WTC11 (cell line): ENCODE data around the gene SLC19A1. TPM values are rescaled to one million over a fixed set of nuclear protein-coding genes. Genes with fewer than 3 reads are reported as not detected.

Experiments used
- ATAC-seq: fragments of 200-7000 bp; cut with Tn5 transposase; 2 replicates; pipeline ENCODE4 v1.10.0; 2021; ENCODE audit warnings: mild to moderate bottlenecking, moderate library complexity
- CTCF ChIA-PET: fragments of 300-600 bp; sonication (Branson Sonifier 250); formaldehyde crosslinking; loops from one replicate; lab custom pipeline; 2021; ENCODE audit warnings: antibody characterized with exemption; lab: Charles Lee
- POLR2A ChIA-PET: fragments of 350-600 bp; sonication (Branson Sonifier 250); formaldehyde crosslinking; loops from one replicate; lab custom pipeline; 2021; ENCODE audit warnings: antibody characterized with exemption; lab: Charles Lee
- DNase-seq: peaks from one replicate; pipeline ENCODE4 v3.0.0; 2021; ENCODE audit warnings: low spot score
- H3K27ac Mint-ChIP-seq: 2 replicates; pipeline ENCODE4 v1.8.0; 2021; ENCODE audit warnings: mixed read lengths
- H3K27me3 Mint-ChIP-seq: 2 replicates; pipeline ENCODE4 v1.8.0; 2021; ENCODE audit warnings: low read depth, mild to moderate bottlenecking, moderate library complexity, mixed read lengths
- H3K36me3 Mint-ChIP-seq: 2 replicates; pipeline ENCODE4 v1.8.0; 2021; ENCODE audit warnings: mixed read lengths
- H3K4me1 Mint-ChIP-seq: 2 replicates; pipeline ENCODE4 v1.8.0; 2022; ENCODE audit warnings: mixed read lengths
- H3K4me3 Mint-ChIP-seq: 2 replicates; pipeline ENCODE4 v1.8.0; 2021; ENCODE audit warnings: mild to moderate bottlenecking, moderate library complexity, mixed read lengths
- H3K9me3 Mint-ChIP-seq: 2 replicates; pipeline ENCODE4 v1.8.0; 2021; ENCODE audit warnings: mixed read lengths
- ATF1 ChIP-seq: sonication (generic); formaldehyde crosslinking; IDR thresholded peaks from 2 replicates; pipeline ENCODE4 v1.8.1; 2023; ENCODE audit warnings: mild to moderate bottlenecking, moderate library complexity, missing genetic modification reagents
- CBFB ChIP-seq: sonication (generic); formaldehyde crosslinking; IDR thresholded peaks from 2 replicates; pipeline ENCODE4 v1.8.1; 2022; ENCODE audit warnings: mild to moderate bottlenecking, low read depth, missing genetic modification reagents
- CREM ChIP-seq: sonication (generic); formaldehyde crosslinking; IDR thresholded peaks from 2 replicates; pipeline ENCODE4 v1.8.1; 2022; ENCODE audit warnings: mild to moderate bottlenecking, missing genetic modification reagents, moderate library complexity
- FOXP1 ChIP-seq: sonication (generic); formaldehyde crosslinking; IDR thresholded peaks from 2 replicates; pipeline ENCODE4 v1.8.0; 2022; ENCODE audit warnings: missing genetic modification reagents, mild to moderate bottlenecking, moderate library complexity, borderline replicate concordance
- GTF2I ChIP-seq: fragments of 250-450 bp; sonication (Bioruptor Pico); conservative IDR thresholded peaks from 2 replicates; pipeline ENCODE4 v1.4.0; 2021; ENCODE audit warnings: mild to moderate bottlenecking
- JUN ChIP-seq: sonication (generic); formaldehyde crosslinking; IDR thresholded peaks from 2 replicates; pipeline ENCODE4 v1.8.0; 2023; ENCODE audit warnings: mild to moderate bottlenecking, missing genetic modification reagents
- NFATC4 ChIP-seq: fragments of 250-450 bp; sonication (Bioruptor Pico); IDR thresholded peaks from 2 replicates; pipeline ENCODE4 v1.9.0; 2021; ENCODE audit warnings: mild to moderate bottlenecking
- NFYB ChIP-seq: sonication (generic); formaldehyde crosslinking; conservative IDR thresholded peaks from 2 replicates; pipeline ENCODE4 v1.8.0; 2022; ENCODE audit warnings: low read depth, missing genetic modification reagents
- NR2C2 ChIP-seq: sonication (generic); formaldehyde crosslinking; IDR thresholded peaks from 2 replicates; pipeline ENCODE4 v1.8.0; 2022; ENCODE audit warnings: mild to moderate bottlenecking, missing genetic modification reagents
- NR3C1 ChIP-seq: sonication (generic); formaldehyde crosslinking; conservative IDR thresholded peaks from 2 replicates; pipeline ENCODE4 v1.8.1; 2023; ENCODE audit warnings: low read depth, mild to moderate bottlenecking, missing genetic modification reagents
- RORB ChIP-seq: fragments of 250-450 bp; sonication (Bioruptor Pico); IDR thresholded peaks from 2 replicates; pipeline ENCODE4 v1.9.0; 2021; ENCODE audit warnings: mild to moderate bottlenecking
- TCF7 ChIP-seq: sonication (generic); formaldehyde crosslinking; IDR thresholded peaks from 2 replicates; pipeline ENCODE4 v1.8.0; 2022; ENCODE audit warnings: mild to moderate bottlenecking, low read depth, missing genetic modification reagents, moderate library complexity
- TEAD1 ChIP-seq: sonication (generic); formaldehyde crosslinking; IDR thresholded peaks from 2 replicates; pipeline ENCODE4 v1.8.0; 2022; ENCODE audit warnings: mild to moderate bottlenecking, missing genetic modification reagents
- TEAD4 ChIP-seq: sonication (generic); formaldehyde crosslinking; IDR thresholded peaks from 2 replicates; pipeline ENCODE4 v1.8.0; 2022; ENCODE audit warnings: mild to moderate bottlenecking, missing genetic modification reagents
- ZNF121 ChIP-seq: sonication (generic); formaldehyde crosslinking; IDR thresholded peaks from 2 replicates; pipeline ENCODE4 v1.8.0; 2023; ENCODE audit warnings: missing genetic modification reagents
- ZNF232 ChIP-seq: sonication (generic); formaldehyde crosslinking; IDR thresholded peaks from 2 replicates; pipeline ENCODE4 v1.8.0; 2022; ENCODE audit warnings: mild to moderate bottlenecking, missing genetic modification reagents
- total RNA-seq: library from RNA; stranded (reverse); gene quantifications from 3 replicates; pipeline ENCODE4 v1.2.3, GENCODE V29; 2021
- TF ChIP-seq, protein P1 (sequence below): sonication (generic); formaldehyde crosslinking; conservative IDR thresholded peaks from 2 replicates; pipeline ENCODE4 v1.8.1; 2023; ENCODE audit warnings: mild to moderate bottlenecking, low read depth, missing genetic modification reagents, moderate library complexity
- TF ChIP-seq, protein P2 (sequence below): sonication (generic); formaldehyde crosslinking; IDR thresholded peaks from 2 replicates; pipeline ENCODE4 v1.8.1; 2023; ENCODE audit warnings: mild to moderate bottlenecking, moderate library complexity, missing genetic modification reagents
- TF ChIP-seq, protein P3 (sequence below): sonication (generic); formaldehyde crosslinking; IDR thresholded peaks from 2 replicates; pipeline ENCODE4 v1.8.1; 2022; ENCODE audit warnings: mild to moderate bottlenecking, missing genetic modification reagents, moderate library complexity, borderline replicate concordance
- TF ChIP-seq, protein P4 (sequence below): sonication (generic); formaldehyde crosslinking; IDR thresholded peaks from 2 replicates; pipeline ENCODE4 v1.8.0; 2022; ENCODE audit warnings: mild to moderate bottlenecking, missing genetic modification reagents
- TF ChIP-seq, protein P5 (sequence below): sonication (generic); formaldehyde crosslinking; IDR thresholded peaks from 2 replicates; pipeline ENCODE4 v1.8.1; 2022; ENCODE audit warnings: low read depth, missing genetic modification reagents, borderline replicate concordance
- TF ChIP-seq, protein P6 (sequence below): sonication (generic); formaldehyde crosslinking; IDR thresholded peaks from 2 replicates; pipeline ENCODE4 v1.8.0; 2022; ENCODE audit warnings: mild to moderate bottlenecking, missing genetic modification reagents
- TF ChIP-seq, protein P7 (sequence below): fragments of 250-450 bp; sonication (Bioruptor Pico); IDR thresholded peaks from 2 replicates; pipeline ENCODE4 v1.9.0; 2021; ENCODE audit warnings: mild to moderate bottlenecking

SLC19A1 gene
- total RNA-seq, 1 experiment from 2014 or later: 29.8 TPM

DNA sequence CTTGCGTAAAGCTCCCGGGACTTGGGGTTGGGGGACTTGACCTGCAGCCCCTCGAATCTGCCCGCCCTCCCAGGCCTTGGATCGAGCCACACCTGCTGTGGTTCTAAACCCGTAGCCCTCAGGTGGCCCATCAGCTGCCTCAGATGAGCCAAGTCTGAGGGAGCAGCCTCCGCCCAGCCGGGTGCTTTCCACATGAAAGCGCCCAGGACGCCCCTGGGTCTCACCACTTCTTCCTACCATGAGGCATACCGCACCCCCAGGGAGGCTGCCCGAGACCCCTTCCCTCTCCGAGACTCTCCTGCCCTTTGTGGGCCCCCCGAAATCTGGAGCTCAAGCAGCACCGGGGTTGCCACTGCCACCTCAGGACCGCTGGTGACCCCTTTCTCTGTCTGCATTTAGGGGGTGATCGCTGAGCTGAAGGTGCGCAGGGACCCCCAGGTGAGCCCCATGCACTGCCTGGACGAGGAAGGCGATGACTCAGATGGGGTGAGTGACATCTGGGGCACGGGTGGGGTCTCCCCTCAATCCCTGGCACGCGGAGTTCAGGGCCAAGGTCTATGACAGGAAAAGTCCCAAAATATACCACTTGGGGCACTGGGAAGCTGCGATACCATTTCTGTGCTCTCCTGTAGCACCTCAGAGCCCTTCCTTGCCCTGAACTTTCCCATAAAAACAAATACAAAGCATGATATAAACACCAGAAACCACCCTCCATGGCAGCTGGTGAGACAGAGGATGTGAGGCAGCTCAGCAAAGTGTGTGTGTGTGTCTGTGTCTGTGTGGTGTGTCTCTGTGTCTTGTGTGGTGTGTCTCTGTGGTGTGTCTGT, 68.5 kb downstream of the SLC19A1 start (continued):
- no peak for TF ChIP-seq CREM
- no peak for TF ChIP-seq TEAD4 (CRISPR knock-in tag)
- no peak for TF ChIP-seq FOXP1 (CRISPR knock-in tag)
- TF ChIP-seq, protein P1, sequence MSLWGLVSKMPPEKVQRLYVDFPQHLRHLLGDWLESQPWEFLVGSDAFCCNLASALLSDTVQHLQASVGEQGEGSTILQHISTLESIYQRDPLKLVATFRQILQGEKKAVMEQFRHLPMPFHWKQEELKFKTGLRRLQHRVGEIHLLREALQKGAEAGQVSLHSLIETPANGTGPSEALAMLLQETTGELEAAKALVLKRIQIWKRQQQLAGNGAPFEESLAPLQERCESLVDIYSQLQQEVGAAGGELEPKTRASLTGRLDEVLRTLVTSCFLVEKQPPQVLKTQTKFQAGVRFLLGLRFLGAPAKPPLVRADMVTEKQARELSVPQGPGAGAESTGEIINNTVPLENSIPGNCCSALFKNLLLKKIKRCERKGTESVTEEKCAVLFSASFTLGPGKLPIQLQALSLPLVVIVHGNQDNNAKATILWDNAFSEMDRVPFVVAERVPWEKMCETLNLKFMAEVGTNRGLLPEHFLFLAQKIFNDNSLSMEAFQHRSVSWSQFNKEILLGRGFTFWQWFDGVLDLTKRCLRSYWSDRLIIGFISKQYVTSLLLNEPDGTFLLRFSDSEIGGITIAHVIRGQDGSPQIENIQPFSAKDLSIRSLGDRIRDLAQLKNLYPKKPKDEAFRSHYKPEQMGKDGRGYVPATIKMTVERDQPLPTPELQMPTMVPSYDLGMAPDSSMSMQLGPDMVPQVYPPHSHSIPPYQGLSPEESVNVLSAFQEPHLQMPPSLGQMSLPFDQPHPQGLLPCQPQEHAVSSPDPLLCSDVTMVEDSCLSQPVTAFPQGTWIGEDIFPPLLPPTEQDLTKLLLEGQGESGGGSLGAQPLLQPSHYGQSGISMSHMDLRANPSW (CRISPR knock-in tag): no peak
- TF ChIP-seq NR3C1: no peak
- TF ChIP-seq, protein P2, sequence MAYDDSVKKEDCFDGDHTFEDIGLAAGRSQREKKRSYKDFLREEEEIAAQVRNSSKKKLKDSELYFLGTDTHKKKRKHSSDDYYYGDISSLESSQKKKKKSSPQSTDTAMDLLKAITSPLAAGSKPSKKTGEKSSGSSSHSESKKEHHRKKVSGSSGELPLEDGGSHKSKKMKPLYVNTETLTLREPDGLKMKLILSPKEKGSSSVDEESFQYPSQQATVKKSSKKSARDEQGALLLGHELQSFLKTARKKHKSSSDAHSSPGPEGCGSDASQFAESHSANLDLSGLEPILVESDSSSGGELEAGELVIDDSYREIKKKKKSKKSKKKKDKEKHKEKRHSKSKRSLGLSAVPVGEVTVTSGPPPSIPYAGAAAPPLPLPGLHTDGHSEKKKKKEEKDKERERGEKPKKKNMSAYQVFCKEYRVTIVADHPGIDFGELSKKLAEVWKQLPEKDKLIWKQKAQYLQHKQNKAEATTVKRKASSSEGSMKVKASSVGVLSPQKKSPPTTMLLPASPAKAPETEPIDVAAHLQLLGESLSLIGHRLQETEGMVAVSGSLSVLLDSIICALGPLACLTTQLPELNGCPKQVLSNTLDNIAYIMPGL (CRISPR knock-in tag): no peak
- no peak for TF ChIP-seq GTF2I

DNA sequence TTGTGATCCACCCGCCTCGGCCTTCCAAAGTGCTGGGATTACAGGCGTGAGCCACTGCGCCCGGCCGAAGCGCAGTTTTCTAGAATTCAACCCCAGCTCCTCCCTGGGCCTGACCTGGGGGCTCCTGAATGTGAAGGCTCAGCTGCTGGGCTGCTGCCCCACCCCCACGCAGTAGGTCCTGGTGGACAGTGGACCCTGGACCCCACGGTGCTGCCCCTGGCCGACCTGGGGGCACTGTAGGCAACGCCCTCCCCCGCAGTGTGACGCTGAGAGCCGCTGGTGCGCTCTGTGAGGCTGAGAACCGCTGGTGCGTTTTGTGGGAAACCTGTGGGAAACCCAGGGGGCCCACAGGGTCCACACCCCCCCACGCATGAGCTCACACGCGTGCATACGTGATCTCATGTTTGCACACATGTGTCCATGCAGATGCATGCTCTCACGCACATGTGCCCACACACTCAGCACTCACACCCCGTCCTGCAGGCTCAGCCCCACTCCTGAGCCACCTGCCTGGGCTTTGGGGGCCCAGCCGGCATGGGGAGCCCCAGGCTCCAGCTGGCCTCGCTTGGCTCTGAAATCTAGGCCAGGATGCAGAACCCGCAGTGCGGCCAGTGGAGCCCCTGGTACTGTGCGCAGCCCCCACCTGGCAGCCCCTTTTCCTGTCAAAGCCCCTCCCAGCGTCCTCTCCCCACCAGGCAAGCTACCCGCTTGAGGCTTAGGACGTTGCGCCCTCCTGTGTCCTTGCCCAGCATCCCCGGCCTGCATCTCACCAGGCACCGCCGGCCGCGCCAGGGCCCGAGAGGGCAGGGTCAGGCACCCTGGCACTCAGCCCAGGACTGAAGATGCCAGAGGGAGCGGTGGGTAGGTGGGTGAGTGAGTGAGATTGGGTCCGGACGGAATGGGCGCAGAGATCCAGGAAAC, 69.5 kb downstream of the SLC19A1 start:
- Mint-ChIP-seq H3K36me3 (peaks cover 24% of the 10 kb centered on the region), H3K9me3 (no peaks in the 10 kb centered on the region), H3K27me3 (no peaks in the 10 kb centered on the region), H3K4me1 (peaks cover 8% of the 10 kb centered on the region), H3K27ac (no peak overlapping the region), H3K4me3 (no peak overlapping the region)
- ATAC-seq: no peak
- no peak for DNase-seq
- TF ChIP-seq ZNF232 (CRISPR knock-in tag) (no peak), NR2C2 (no peak), TCF7 (CRISPR knock-in tag) (no peak), NFATC4 (CRISPR knock-in tag) (no peak), ZNF121 (CRISPR knock-in tag) (no peak), RORB (CRISPR knock-in tag) (no peak), ATF1 (CRISPR knock-in tag) (no peak), NFYB (CRISPR knock-in tag) (no peak), TEAD1 (CRISPR knock-in tag) (no peak), CBFB (CRISPR knock-in tag) (no peak), JUN (CRISPR knock-in tag) (no peak)
- TF ChIP-seq, protein P3, sequence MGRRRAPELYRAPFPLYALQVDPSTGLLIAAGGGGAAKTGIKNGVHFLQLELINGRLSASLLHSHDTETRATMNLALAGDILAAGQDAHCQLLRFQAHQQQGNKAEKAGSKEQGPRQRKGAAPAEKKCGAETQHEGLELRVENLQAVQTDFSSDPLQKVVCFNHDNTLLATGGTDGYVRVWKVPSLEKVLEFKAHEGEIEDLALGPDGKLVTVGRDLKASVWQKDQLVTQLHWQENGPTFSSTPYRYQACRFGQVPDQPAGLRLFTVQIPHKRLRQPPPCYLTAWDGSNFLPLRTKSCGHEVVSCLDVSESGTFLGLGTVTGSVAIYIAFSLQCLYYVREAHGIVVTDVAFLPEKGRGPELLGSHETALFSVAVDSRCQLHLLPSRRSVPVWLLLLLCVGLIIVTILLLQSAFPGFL (CRISPR knock-in tag): no peak
- TF ChIP-seq, protein P4, sequence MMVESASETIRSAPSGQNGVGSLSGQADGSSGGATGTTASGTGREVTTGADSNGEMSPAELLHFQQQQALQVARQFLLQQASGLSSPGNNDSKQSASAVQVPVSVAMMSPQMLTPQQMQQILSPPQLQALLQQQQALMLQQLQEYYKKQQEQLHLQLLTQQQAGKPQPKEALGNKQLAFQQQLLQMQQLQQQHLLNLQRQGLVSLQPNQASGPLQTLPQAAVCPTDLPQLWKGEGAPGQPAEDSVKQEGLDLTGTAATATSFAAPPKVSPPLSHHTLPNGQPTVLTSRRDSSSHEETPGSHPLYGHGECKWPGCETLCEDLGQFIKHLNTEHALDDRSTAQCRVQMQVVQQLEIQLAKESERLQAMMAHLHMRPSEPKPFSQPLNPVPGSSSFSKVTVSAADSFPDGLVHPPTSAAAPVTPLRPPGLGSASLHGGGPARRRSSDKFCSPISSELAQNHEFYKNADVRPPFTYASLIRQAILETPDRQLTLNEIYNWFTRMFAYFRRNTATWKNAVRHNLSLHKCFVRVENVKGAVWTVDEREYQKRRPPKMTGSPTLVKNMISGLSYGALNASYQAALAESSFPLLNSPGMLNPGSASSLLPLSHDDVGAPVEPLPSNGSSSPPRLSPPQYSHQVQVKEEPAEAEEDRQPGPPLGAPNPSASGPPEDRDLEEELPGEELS (CRISPR knock-in tag): no peak
- TF ChIP-seq, protein P5, sequence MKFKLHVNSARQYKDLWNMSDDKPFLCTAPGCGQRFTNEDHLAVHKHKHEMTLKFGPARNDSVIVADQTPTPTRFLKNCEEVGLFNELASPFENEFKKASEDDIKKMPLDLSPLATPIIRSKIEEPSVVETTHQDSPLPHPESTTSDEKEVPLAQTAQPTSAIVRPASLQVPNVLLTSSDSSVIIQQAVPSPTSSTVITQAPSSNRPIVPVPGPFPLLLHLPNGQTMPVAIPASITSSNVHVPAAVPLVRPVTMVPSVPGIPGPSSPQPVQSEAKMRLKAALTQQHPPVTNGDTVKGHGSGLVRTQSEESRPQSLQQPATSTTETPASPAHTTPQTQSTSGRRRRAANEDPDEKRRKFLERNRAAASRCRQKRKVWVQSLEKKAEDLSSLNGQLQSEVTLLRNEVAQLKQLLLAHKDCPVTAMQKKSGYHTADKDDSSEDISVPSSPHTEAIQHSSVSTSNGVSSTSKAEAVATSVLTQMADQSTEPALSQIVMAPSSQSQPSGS (CRISPR knock-in tag): no peak
- TF ChIP-seq, protein P6, sequence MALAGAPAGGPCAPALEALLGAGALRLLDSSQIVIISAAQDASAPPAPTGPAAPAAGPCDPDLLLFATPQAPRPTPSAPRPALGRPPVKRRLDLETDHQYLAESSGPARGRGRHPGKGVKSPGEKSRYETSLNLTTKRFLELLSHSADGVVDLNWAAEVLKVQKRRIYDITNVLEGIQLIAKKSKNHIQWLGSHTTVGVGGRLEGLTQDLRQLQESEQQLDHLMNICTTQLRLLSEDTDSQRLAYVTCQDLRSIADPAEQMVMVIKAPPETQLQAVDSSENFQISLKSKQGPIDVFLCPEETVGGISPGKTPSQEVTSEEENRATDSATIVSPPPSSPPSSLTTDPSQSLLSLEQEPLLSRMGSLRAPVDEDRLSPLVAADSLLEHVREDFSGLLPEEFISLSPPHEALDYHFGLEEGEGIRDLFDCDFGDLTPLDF (CRISPR knock-in tag): no peak
- TF ChIP-seq, protein P7, sequence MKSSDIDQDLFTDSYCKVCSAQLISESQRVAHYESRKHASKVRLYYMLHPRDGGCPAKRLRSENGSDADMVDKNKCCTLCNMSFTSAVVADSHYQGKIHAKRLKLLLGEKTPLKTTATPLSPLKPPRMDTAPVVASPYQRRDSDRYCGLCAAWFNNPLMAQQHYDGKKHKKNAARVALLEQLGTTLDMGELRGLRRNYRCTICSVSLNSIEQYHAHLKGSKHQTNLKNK (CRISPR knock-in tag): no peak
- ChIA-PET POLR2A (interaction anchor here (0.9 kb wide), 1 partner anchor 11 kb away, joined by 3 read pairs; no protein-coding TSS in a partner anchor), CTCF (interaction anchor here (1.7 kb wide), 2 partner anchors 33 to 164 kb away, joined by 3 to 6 read pairs; no protein-coding TSS in a partner anchor)
